Activated CD4-positive, alpha-beta T cell treated with anti-CD3 and anti-CD28 coated beads for 1 hour (primary cell): ENCODE data around the gene BNIP2.
"Not testable (repeated sequence)": the region's sequence is repeated elsewhere in the genome, so short reads cannot be mapped to it uniquely, and the experiment has no call there.

Source experiments
- DNase-seq: peaks from one replicate; pipeline ENCODE4 v3.0.0-alpha.2; 2020

Gene BNIP2, protein sequence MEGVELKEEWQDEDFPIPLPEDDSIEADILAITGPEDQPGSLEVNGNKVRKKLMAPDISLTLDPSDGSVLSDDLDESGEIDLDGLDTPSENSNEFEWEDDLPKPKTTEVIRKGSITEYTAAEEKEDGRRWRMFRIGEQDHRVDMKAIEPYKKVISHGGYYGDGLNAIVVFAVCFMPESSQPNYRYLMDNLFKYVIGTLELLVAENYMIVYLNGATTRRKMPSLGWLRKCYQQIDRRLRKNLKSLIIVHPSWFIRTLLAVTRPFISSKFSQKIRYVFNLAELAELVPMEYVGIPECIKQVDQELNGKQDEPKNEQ

DNA sequence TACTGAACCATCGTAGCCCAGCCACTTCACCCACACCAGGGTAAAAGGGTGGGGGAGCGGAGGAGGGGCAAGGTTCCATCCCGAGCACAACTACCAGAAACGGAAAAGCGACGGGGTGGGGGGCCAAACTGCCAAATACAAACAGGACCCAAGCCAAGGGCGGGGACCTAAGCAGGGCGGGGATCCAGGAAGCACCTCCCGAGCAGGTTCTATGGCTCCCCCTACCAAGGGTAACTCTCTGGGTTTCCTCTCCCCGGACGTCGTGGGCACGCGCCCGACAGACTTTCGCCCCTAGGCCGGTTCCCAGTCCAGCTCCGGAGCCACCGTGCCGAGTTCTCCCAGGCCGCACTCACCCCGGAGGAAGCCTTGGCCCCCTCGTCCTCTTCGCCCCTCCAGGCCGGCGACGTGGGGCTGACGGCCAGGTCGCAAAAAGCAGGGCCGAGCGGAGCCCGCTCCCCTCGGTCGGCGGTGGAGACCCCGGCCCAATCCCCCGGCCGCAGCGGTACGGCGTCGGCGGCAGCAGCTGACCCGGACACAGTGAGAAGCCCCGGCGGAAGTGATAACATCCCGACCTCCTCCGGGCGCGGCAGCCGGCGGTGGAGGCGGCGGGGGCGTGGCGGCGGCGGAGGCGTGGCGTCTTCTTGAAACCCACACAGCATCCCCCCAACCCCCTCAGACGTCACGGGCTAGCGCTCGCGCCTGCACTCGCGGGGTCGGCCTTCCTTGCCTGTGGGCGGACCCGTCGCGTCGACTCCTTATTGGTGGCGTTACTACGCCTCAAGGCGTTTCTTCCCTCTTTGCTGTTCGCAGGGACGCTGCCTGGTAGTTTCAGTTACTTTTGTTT is at the start of gene BNIP2:
Gene BNIP2 (minus strand): TSS at position 539 of the 844 bp plus-strand sequence. CDS start 6,863 bp downstream, outside the sequence.
- peak; percentile 99 for DNase-seq

DNA sequence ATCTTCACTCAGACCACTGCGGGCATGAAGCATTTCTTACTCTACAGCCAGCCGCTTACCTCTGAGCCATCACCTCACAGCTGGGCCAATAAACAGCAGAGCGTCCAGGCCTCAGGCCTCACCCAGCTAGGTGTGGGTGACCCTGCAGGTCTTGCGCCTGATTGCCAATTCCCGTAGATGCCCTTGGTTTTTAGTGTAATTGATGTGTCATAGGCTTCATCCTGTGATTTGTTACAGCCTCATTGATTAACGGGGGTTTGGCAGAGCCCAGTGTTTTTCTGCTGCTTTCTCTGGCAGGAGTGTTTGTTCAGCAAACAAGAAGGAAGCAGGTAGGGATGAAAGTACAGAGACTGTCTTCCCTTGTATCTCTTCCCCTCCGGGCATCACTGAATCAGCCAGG is 49.6 kb upstream of the BNIP2 start:
- no peak for DNase-seq

DNA sequence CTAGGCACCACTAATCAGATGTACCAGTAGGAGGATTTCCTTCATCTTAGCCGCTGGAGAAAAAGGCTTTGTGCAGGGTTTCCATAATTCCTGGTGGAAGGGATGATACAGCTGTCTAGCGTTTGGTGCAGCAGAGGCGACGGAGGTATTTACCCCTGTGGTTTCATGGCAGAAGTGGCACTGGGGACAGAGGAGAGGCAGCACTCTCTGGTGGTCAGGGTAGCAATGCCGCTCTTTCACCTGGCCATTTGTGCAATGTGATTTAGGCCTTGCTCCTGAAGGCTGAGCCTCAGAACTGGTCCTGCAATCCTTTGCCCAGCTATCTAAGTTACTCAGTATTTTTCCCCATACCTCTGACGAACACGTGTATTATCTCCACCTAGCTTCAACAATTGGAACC is 47.1 kb upstream of the BNIP2 start:
- no peak for DNase-seq

DNA sequence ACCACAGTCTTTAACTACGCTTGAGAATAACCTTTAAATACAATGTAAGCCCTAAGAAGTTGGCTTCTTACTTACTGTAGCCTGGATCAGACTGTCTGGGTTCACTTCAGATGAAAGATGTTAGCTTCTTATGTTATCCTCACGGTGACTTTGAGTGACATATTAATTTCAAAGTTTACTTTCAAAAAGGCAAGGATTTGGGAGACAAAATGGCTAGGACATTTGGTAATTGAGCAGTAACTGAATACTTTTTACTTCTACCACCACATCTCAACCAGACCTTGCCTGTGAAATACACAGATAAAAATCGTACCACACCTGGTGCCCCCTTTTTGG is 36.0 kb upstream of the BNIP2 start:
- no peak for DNase-seq

DNA sequence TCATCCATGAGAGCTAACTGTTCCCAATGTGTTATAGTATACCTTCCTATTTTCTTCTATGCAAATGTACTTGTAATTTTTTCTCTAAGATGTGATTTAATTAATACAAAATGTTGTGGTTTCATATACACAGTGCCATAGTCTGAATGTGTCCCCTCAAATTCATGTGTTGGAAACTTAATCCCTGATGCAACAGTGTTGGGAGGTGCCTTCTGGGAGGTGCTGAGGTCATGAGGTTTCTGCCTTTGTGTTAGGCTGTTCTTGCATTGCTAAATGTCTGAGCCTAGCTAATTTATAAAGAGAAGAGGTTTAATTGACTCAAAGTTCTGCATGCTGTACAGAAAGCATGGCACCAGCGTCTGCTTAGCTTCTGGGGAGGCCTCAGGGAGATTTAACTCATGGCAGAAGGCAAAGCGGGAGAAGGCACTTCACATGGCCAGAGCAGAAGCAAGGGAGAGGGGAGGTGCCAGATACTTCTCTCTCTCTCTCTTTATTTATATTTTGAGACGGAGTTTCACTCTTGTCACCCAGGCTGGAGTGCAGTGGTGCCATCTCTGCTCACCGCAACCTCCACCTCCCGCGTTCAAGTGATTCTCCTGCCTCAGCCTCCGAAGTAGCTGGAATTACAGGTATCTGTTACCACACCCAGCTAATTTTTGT is 34.7 kb upstream of the BNIP2 start:
- DNase-seq: no peak

DNA sequence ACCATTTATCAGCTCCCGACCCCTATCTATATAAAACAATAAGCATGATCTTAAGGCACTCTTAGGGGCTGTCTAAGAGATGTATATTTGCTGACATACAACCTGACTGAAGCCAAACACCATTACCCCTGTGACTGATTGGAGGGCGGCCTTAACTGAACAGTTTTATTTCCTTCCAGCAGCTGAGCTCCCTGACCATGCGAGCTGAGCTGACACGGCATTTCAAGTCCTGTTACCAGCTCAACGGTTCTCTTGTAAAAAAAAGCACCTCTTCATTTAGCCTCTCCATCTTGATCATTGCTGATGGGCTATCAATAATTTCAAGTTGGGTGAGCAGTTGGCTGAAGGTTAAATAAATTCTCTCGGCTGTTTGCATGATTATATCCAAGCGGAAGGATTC is 33.4 kb upstream of the BNIP2 start:
- DNase-seq: no peak

DNA sequence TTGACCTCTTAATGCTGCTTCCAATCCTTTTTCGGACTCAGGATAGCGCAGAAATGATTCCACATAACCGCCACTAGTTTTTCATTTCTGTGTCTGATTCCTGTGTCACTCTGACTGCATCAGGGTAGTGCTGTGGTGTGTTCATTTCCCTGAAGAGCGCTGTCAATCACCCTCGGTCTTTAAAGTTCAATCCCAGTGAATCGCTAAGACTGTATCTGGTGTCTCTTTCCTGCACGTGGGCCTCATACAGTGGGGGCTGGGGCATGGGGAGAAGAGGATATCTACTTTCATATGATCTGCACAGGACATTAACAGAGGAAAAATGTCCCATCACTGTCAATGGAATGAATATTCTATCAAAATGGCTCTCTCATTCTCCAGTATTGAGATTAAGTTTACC is 32.9 kb upstream of the BNIP2 start:
- no peak for DNase-seq

DNA sequence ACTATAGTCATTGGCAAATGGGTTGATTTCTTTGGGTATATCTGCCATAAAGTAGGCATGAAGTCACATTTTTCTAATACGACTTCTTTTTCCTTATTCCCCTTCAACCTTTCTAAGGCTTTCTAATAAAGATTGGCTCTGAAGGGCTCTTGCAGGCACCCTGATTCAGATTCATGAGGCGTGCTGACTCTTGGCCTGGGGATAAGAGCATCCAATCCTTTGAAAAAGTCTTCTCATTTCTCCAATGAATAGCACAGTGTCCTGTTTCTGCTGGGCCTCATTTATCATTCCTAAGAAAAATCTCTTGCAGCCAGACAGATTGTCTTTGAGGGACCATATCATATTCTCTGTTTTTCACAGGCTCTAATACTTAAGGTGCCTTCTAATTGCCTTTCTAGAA is 32.3 kb upstream of the BNIP2 start:
- no peak for DNase-seq

DNA sequence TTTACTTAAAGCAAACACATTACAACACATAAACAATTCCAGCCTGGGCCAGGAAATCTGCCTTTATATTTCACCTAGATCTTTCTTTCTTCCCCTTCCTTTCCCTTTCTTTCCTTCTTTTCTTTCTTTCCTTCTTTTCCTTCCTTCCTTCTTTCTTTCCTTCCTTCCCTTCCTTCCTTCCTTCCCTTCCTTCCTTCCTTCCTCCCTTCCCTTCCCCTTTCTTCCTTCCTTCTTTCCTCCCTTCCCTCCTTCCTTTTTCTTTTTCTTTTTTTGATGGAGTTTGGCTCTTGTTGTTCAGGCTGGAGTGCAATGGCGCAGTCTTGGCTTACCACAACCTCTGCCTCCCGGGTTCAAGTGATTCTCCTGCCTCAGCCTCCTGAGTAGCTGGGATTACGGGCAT is 24.1 kb upstream of the BNIP2 start:
- no peak for DNase-seq

DNA sequence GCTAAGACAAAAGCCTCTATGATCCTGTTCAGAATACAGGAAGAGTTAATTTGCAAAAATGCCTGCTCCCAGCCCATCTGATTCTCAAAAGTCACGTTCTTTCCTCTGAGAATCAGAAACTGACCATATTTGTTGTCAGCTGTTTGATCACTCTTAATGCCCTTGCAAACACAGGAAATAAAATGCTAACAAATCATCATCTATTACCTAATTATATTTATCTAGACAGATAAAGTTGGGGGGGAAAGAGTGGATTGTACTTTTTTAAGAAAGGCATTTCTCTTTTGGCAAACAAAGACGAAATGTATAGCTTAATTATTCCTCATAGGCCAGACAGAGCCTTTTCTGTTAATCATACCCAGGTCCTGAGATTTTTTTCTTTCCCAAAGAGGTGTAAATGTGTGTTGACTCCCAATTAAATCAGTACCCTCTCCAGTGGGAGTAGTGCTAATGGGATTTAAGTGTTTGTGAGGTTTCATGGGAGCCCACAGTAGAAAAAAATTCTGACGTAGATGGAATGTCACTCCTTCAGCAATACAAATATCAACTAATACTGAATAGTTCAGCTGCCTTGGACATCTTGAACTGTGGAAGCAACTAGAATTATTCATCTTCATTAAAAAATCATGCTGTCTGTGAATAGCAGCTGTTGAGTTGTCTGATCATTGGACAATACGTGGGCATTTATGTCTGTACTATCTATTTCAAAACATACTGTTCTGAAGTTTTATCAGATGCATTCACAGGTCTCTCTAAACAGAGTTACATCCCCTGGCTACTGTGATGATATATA is 22.5 kb upstream of the BNIP2 start:
- DNase-seq: no peak

DNA sequence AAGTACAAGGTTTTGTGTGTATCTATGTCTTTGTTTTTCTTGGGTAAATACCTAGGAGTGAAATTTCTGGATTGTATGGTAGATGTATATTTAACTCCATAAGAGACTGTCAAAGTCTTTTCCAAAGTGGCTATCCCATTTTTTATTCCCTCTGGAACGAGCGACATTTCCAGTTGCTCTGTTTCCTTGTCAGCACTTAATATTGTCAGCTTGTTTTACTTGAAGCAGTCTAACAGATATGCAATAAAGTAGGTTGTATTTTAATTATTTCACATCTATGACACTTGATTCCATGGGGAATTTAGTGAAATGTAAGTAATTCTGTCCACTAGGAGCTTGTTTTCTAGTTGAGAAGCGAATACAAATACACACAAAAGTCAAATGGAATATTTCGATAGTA is 18.5 kb upstream of the BNIP2 start:
- no peak for DNase-seq

DNA sequence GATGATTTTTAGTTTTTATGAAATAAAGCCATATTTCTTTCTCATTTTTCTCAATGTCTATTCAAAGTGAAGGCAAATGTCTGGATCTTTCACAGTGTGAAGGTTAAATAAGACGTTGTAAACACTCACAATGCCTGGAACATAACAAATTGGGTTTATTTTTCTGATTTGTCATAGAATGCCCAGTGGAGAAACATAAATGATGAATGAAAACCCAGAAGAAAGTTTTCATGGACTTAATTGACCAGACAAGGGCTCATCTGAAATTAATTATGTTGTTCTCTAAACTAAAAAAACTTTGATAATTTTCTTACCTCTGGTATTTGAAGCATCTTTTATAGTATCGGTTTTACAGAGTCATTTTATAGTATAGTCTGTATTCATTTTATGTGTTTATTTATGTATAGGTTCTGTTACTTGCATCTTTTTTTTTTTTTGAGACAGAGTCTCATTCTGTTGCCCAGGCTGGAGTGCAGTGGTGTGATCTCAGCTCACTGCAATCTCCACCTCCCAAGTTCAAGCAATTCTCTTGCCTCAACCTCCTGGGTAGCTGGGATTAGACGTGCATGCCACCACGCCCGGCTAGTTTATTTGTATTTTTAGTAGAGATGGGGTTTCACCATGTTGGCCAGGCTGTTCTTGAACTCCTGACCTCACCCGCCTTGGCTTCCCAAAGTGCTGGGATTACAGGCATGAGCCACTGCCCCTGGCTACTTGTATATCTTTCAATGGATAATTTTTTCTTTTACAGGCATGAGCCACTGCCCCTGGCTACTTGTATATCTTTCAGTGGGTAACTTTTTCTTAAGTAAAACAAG is 15.1 kb upstream of the BNIP2 start:
- no peak for DNase-seq

DNA sequence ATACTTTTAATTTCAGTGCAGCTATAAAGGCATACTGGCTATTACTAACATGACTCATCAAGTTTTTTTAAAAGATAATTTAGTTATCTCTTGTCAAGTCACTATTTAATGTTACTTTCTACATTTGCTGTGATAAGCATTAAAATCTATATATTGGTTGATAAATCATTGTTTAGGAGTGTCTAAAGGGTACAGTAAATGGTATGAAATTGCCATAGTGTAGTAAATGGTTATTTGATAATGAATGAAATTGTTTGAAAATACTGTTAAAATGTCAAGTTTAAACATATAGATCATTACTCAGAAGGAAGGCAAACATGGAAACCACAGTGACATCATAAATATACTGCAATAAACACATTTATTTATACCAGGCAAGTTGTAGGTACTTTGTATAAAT is 13.2 kb upstream of the BNIP2 start:
- DNase-seq: no peak

DNA sequence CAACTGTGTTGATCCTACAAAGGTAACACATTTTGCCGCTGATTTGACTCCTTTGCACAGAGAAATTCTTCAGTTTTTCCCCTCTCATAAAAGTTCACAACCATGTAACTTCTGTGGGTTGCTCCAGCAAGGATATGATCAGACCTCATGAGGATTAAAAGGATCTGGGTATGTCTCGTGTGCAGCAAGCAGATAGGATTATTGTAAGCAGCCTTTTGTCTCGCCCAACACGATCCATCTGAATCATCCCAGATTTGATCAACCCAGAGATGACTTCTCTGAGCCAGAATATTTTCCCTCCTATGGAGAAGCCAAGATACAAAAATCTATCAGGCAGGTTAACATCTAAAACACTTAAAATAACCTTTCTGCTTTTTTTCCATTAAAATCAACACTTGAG is 12.8 kb upstream of the BNIP2 start:
- DNase-seq: no peak

DNA sequence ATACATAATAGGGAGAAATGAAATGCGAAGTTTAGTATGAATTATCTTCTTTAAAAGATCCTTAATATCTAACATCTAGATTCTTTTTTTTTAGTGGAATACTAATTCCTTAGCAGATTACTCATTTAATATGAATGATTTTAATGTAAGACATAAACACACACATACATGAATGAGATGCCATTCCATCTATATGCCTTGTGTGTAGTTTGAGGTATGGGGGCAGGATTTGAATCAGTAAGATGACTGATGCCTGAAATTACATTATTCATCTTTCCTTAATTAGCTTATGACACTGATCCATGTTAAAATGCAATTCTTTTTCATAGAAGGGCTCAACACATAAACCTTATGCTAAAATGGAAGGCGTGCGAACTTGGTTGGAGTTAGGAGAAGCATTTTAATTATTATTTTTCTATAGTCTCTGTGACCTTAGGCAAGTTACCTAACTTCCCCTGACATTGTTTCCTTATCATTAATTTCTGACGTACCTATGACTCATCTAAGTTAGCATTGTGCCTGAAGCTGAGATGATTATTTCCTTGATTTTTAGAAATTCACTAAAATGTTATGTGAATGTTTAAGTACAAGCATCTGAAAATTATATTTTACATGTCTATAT is 10.8 kb upstream of the BNIP2 start:
- DNase-seq: no peak

DNA sequence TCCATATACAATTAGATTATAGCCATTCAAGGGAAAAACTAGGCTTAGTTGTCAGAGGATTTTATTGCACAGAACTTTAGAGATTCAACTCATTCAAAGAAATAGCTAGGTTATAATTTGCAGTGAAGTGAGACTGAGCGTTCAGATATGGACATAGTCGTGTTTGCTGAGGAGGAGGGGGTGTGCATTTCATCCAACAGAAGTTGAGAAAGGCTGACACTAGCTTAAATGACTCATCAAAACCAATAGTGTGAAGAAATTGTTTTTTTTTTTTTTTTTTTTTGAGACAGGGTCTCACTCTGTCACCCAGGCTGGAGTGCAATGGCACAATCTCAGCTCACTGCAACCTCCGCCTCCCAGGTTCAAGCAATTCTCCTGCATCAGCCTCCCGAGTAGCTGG is 8.9 kb upstream of the BNIP2 start:
- DNase-seq: not testable (repeated sequence)

DNA sequence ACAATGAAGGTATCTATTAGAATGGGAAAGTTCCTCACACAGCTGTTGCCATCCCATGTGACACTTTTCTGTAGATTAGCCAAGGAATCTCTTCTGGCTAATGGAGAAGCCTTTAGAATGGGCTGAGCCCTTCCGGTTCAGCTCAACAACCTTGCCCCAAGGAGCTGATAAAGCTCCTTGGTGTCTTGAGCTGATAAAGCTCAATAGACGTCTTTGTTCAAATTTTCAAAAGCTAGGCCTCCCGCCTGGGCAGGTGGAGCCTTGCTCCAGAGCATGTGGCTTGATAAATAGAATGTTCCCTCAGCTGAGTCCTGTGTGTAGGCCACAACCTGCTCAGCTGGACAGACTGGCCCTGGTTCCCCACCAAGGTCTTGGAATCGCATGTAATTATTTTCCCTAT is 7.2 kb upstream of the BNIP2 start:
- DNase-seq: no peak

DNA sequence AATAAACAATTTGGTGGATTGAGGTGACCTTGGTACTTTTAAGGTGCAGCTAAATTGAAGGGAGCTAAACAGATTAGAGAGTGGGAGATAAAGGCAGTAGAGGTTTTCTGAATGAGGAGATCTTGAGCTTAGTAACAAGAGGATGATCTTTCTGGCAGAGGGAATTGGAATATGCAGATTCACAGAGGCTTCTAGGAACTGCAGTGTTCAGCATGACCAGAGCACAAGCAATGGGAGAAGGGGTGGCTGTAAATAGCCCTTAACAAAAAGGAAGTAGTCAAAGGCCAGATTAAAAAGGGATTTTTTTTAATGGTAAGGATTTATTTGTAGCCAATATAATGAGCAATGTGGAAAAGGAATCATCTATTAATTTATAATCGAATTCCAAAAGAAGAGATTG is 5.7 kb upstream of the BNIP2 start:
- no peak for DNase-seq

DNA sequence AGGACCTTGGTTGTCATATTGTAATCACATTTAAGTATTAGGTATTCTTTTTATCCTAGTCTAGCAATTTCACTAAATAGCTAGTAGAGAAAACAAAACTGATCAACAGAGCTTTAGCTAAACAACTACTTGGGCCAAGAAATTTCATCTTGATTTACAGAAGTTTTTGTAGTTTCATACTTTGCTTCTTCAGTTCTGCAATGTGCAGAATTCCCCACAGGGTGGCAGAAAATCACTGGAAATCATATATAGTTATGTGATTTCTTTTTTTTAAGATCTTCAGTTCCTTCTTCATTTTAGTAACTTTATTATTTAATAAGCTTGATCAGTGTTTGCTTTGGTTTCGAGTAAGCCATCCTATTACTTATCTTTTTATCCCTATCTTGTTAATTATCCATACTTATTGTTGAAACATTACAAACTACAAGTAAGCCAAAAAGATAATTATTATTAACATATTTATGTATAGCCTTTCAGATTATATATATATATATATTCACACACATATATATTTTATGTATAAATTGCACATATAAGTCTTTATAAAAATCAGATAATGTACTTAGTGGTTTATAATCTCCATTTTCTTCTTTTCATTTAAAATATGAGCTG is 2.2 kb upstream of the BNIP2 start:
- DNase-seq: no peak

DNA sequence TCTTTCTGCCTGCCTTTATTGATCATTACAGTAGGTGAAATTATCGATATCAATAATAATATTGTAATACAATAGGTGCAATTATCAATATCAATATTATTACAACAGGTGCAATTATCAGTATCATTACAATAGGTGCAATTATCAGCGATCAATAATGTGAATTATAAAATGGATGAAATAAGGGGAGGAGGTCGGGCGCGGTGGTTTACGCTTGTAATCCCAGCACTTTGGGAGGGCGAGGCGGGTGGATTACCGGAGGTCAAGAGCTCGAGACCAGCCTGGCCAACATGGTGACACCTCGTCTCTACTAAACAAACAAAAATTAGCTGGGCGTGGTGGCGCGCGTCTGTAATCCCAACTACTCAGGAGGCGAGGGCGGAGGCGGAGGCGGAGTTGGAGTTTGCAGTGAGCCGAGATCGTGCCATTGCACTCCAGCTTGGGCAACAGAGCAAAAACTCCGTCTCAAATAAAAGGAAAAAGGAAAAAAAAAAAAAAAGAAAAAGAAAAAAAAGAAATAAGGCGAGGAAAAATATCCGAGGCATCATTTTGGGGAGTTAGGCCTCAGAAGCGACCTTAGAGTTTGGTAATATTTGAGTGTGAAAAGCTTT is 611 bp upstream of the BNIP2 start:
- DNase-seq: peak; percentile 46

DNA sequence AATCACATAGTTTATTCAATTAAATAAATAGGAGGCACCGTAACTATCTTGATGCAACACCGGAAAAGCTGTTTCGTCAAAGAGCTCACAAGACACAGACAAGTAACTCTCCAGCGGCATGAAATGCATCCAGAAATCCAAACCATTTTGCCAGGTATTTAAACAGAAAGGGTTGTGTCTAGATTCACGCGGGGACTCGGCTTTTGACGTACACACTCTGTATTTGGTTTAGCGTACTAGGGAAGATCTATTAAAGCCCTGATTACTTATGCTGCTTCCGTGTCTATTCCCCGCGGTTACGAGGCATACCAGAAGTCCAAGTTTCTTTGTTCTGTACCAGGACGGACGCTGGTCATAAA is 718 bp downstream of the BNIP2 start:
- no peak for DNase-seq
